Endothelial cell of umbilical vein (primary cell): ENCODE measurements around the gene UBE2Q1. TPM values are rescaled to one million over a fixed set of nuclear protein-coding genes. Genes with fewer than 3 reads are reported as not detected.

Source experiments
- BruUV-seq: library from RNA; stranded (reverse); fragments of 400-500 nt; replicated peaks from 2 replicates; lab custom pipeline; 2021; lab: Mats Ljungman, UMichigan
- CTCF ChIA-PET: fragments of 300-600, 350-600 bp; sonication (Branson Sonifier 250); formaldehyde crosslinking; loops from one replicate; lab custom pipeline; 2021; ENCODE audit warnings: antibody characterized with exemption, inconsistent platforms; lab: Charles Lee
- POLR2A ChIA-PET: fragments of 300-600, 350-600 bp; sonication (Branson Sonifier 250); formaldehyde crosslinking; loops from one replicate; lab custom pipeline; 2021; ENCODE audit warnings: antibody characterized with exemption, inconsistent platforms; lab: Charles Lee
- DNase-seq: peaks from one replicate; pipeline ENCODE4 v3.0.0-alpha.2; 2011; ENCODE audit warnings: low read depth, low spot score
- FAIRE-seq: peaks from 2 replicates; lab custom pipeline; 2011; peaks lifted over from hg19 to GRCh38; lab: Jason Lieb, UNC
- H2AFZ ChIP-seq: 2 replicates; pipeline ENCODE4 v1.6.0; 2012; ENCODE audit warnings: low read depth, low read length, control low read depth, inconsistent platforms
- H3K27ac ChIP-seq: 2 replicates; pipeline ENCODE4 v1.5.1; 2011; ENCODE audit warnings: low read depth, mild to moderate bottlenecking, control low read depth, low read length, moderate library complexity; ENCODE audit not compliant: insufficient read depth
- H3K27me3 ChIP-seq, 2 experiments: 2 replicates each; pipeline versions ENCODE4 v1.6.0 to v1.6.1; 2011; ENCODE audit warnings: low read length in 2 of 2, mixed read lengths in 1 of 2; ENCODE audit not compliant: control insufficient read depth in 2 of 2, insufficient read depth in 2 of 2
- H3K36me3 ChIP-seq, 2 experiments: 2 replicates in 1 of 2; 3 replicates in 1 of 2; pipeline ENCODE4 v1.5.1; 2011; ENCODE audit warnings: low read length in 2 of 2, mild to moderate bottlenecking in 1 of 2, moderate library complexity in 1 of 2; ENCODE audit not compliant: control insufficient read depth in 2 of 2, insufficient read depth in 2 of 2; ENCODE audit errors: extremely low read depth in 1 of 2
- H3K4me1 ChIP-seq: 3 replicates; pipeline ENCODE4 v1.5.1; 2011; ENCODE audit warnings: mild to moderate bottlenecking, low read length; ENCODE audit not compliant: control insufficient read depth, insufficient read depth; ENCODE audit errors: extremely low read depth
- H3K4me2 ChIP-seq: 2 replicates; pipeline ENCODE4 v1.6.1; 2011; ENCODE audit warnings: low read length, control low read depth, mixed read lengths; ENCODE audit not compliant: insufficient read depth
- H3K4me3 ChIP-seq, 3 experiments: fragments of 200-600 bp in 1 of 3; sonication (generic), shearing (Covaris generic) in 1 of 3; replicated peaks in 1 of 3; 2 replicates each; pipeline ENCODE4 v1.5.1; 2011 to 2016; ENCODE audit warnings: control low read depth in 3 of 3, low read length in 3 of 3, mild to moderate bottlenecking in 2 of 3, inconsistent platforms in 1 of 3, low read depth in 1 of 3, moderate library complexity in 1 of 3; ENCODE audit not compliant: insufficient read depth in 1 of 3
- H3K79me2 ChIP-seq: 2 replicates; pipeline ENCODE4 v1.6.0; 2012; ENCODE audit warnings: low read length, inconsistent platforms; ENCODE audit not compliant: control insufficient read depth, insufficient read depth
- H3K9ac ChIP-seq: replicated peaks from 2 replicates; pipeline ENCODE3; 2011; ENCODE audit warnings: low read length, control low read depth; ENCODE audit not compliant: insufficient read depth; ENCODE audit errors: extremely low read depth
- H3K9me1 ChIP-seq: replicated peaks from 3 replicates; pipeline ENCODE4 v1.6.0; 2011; ENCODE audit warnings: mild to moderate bottlenecking, low read length; ENCODE audit not compliant: control insufficient read depth, insufficient read depth; ENCODE audit errors: extremely low read depth
- H3K9me3 ChIP-seq: replicated peaks from 2 replicates; pipeline ENCODE4 v1.5.1; 2012; ENCODE audit warnings: low read length, inconsistent platforms; ENCODE audit not compliant: control insufficient read depth, insufficient read depth
- H4K20me1 ChIP-seq: replicated peaks from 2 replicates; pipeline ENCODE3; 2011; ENCODE audit warnings: mild to moderate bottlenecking, low read length; ENCODE audit not compliant: control insufficient read depth, insufficient read depth; ENCODE audit errors: extremely low read depth
- EZH2 ChIP-seq: IDR thresholded peaks from 2 replicates; pipeline ENCODE4 v1.6.1; 2012; ENCODE audit warnings: borderline replicate concordance, low read depth, mild to moderate bottlenecking, moderate library complexity, low read length, inconsistent platforms; ENCODE audit not compliant: severe bottlenecking
- FOS ChIP-seq: IDR thresholded peaks from 2 replicates; pipeline ENCODE4 v1.6.1; 2011; ENCODE audit warnings: mild to moderate bottlenecking, low read length, moderate library complexity, borderline replicate concordance; ENCODE audit not compliant: insufficient read depth
- GATA2 ChIP-seq: IDR thresholded peaks from 2 replicates; pipeline ENCODE4 v1.7.0; 2011; ENCODE audit warnings: low read depth, mild to moderate bottlenecking, moderate library complexity, mixed read lengths, low read length; ENCODE audit not compliant: insufficient read length, insufficient read depth
- JUN ChIP-seq: IDR thresholded peaks from 2 replicates; pipeline ENCODE4 v1.6.1; 2011; ENCODE audit warnings: borderline replicate concordance, low read depth; ENCODE audit not compliant: insufficient read length, insufficient read depth
- MYC ChIP-seq: IDR thresholded peaks from one replicate; pipeline ENCODE4 v1.6.1; 2011; ENCODE audit warnings: mild to moderate bottlenecking, low read depth, low read length
- POLR2A ChIP-seq: IDR thresholded peaks from 2 replicates; pipeline ENCODE4 v1.6.1; 2012; ENCODE audit warnings: low read depth, mild to moderate bottlenecking, control low read depth, low read length
- POLR2AphosphoS5 ChIP-seq: IDR thresholded peaks from 2 replicates; pipeline ENCODE4 v1.6.1; 2012; ENCODE audit warnings: low read depth, mild to moderate bottlenecking, control low read depth, low read length, moderate library complexity; ENCODE audit not compliant: insufficient read depth
- dilution Hi-C: fragments of 300-500 bp; cut with MboI; formaldehyde crosslinking; loops from one replicate; pipeline ENCODE4 v1.15.0; 2019; ENCODE audit warnings: low sequenced_read_pairs; ENCODE audit not compliant: extremely low pct_ligation_motif_present
- intact Hi-C: fragments of 100-400 bp; cut with micrococcal nuclease; formaldehyde crosslinking; loops from one replicate; pipeline ENCODE4 v1.10.0; 2022
- polyA plus RNA-seq, 4 experiments: library from polyadenylated mRNA; depleted of rRNA in 3 of 4; stranded (reverse) in 3 of 4; unstranded in 1 of 4; fragments of >200 nt; gene quantifications; 2 replicates each; pipeline versions ENCODE4 v1.2.1 to v1.2.3, GENCODE V29; 2011 to 2012; ENCODE audit warnings: missing spikeins in 1 of 4
- total RNA-seq: library from RNA; stranded (reverse); gene quantifications from 2 replicates; pipeline ENCODE4 v1.2.3, GENCODE V29; 2021
- TF ChIP-seq, protein P1 (sequence below), 2 donors: IDR thresholded peaks; 1 replicate in 1 of 2; 2 replicates in 1 of 2; pipeline ENCODE4 v1.5.1; 2011; ENCODE audit warnings: low read length in 2 of 2, mild to moderate bottlenecking in 2 of 2, moderate library complexity in 2 of 2, control low read depth in 1 of 2, inconsistent platforms in 1 of 2, low read depth in 1 of 2; ENCODE audit not compliant: insufficient read depth in 1 of 2; ENCODE audit errors: extremely low read depth in 1 of 2
- TF ChIP-seq, protein P2 (sequence below): IDR thresholded peaks from 2 replicates; pipeline ENCODE4 v1.6.1; 2011; ENCODE audit not compliant: insufficient read depth, insufficient read length

The UBE2Q1 gene
- total and polyA plus RNA-seq, 2 donors (not counting 3 experiments of a cell fraction or from before 2014, with no cell fraction given), result 16.5 to 85.4 TPM

DNA sequence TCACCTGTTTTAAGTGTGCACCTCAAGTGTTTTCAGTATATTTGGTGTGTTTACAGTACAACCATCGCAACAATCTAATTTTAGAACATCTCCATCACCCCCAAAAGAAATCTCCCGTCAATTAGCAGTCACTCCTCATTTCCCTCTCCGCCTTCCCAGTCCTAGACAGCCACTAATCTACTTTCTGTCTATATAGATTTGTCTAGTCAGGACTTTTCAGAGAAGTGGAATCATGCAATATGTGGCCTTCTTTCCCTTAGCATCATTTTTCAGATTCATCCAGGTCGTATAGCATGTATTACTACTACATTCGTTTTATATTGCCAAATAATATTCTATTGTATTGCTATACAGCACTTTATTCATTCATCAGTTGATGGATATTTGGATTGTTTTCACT, 54.6 kb downstream of the UBE2Q1 start:
- intact Hi-C loops, result no loop called here
- no peaks in the 10 kb centered on the region for H3K9me1 ChIP-seq
- no peaks in the 10 kb centered on the region for H3K9me3 ChIP-seq
- TF ChIP-seq, protein P1, sequence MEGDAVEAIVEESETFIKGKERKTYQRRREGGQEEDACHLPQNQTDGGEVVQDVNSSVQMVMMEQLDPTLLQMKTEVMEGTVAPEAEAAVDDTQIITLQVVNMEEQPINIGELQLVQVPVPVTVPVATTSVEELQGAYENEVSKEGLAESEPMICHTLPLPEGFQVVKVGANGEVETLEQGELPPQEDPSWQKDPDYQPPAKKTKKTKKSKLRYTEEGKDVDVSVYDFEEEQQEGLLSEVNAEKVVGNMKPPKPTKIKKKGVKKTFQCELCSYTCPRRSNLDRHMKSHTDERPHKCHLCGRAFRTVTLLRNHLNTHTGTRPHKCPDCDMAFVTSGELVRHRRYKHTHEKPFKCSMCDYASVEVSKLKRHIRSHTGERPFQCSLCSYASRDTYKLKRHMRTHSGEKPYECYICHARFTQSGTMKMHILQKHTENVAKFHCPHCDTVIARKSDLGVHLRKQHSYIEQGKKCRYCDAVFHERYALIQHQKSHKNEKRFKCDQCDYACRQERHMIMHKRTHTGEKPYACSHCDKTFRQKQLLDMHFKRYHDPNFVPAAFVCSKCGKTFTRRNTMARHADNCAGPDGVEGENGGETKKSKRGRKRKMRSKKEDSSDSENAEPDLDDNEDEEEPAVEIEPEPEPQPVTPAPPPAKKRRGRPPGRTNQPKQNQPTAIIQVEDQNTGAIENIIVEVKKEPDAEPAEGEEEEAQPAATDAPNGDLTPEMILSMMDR (IDR thresholded peaks at IDR 0.05; ENCODE audit: extremely low read depth in 1 of 2, insufficient read depth in 1 of 2, low read depth in 1 of 2, low read length in 2 of 2), result no peak
- TF ChIP-seq GATA2, result no peak
- no peak for TF ChIP-seq JUN
- TF ChIP-seq POLR2A, result no peak
- TF ChIP-seq EZH2, result no peak
- no peak for TF ChIP-seq MYC
- TF ChIP-seq, protein P2, sequence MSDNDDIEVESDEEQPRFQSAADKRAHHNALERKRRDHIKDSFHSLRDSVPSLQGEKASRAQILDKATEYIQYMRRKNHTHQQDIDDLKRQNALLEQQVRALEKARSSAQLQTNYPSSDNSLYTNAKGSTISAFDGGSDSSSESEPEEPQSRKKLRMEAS, result no peak
- no peak for TF ChIP-seq FOS
- TF ChIP-seq POLR2AphosphoS5, result no peak
- no peaks in the 10 kb centered on the region for H4K20me1 ChIP-seq
- BruUV-seq, result no TSS peak
- no peaks in the 10 kb centered on the region for H3K36me3 ChIP-seq
- FAIRE-seq (no peak), DNase-seq (no peak)
- dilution Hi-C loops, result no loop called here
- H3K79me2 ChIP-seq, result peaks cover 31% of the 10 kb centered on the region
- H3K4me1 ChIP-seq, result peaks cover 16% of the 10 kb centered on the region
- H3K27ac ChIP-seq, result no peak overlapping the region
- no peak overlapping the region for H3K9ac ChIP-seq
- no peak overlapping the region for H3K4me3 ChIP-seq
- POLR2A ChIA-PET, result no interaction called here
- CTCF ChIA-PET, result interaction anchor here (2.5 kb wide), 1 partner anchor 43 kb away, joined by 8 read pairs; no protein-coding TSS in a partner anchor
- no peak overlapping the region for H3K4me2 ChIP-seq
- no peaks in the 10 kb centered on the region for H3K27me3 ChIP-seq
- H2AFZ ChIP-seq, result no peak overlapping the region
